DOHH2 (cell line): ENCODE results near the gene KRTAP26-1.

Experiments
- H3F3A ChIP-seq: fragments of 200-600 bp; sonication (generic), shearing (Covaris generic); 2 replicates; pipeline ENCODE4 v1.6.0; 2016; ENCODE audit warnings: antibody characterized with exemption, mild to moderate bottlenecking; ENCODE audit not compliant: control insufficient read depth, insufficient read depth
- H3K27ac ChIP-seq: fragments of 200-600 bp; sonication (generic); 2 replicates; pipeline ENCODE4 v1.5.1; 2014; ENCODE audit warnings: low read depth, mild to moderate bottlenecking, low read length, moderate library complexity
- H3K27me3 ChIP-seq: fragments of 200-600 bp; sonication (generic); 2 replicates; pipeline ENCODE4 v1.6.1; 2014; ENCODE audit warnings: mild to moderate bottlenecking, low read length, mixed read lengths; ENCODE audit not compliant: control insufficient read depth
- H3K36me3 ChIP-seq: fragments of 200-600 bp; sonication (generic); 2 replicates; pipeline ENCODE4 v1.6.1; 2014; ENCODE audit warnings: mild to moderate bottlenecking, low read length, moderate library complexity, mixed read lengths; ENCODE audit not compliant: control insufficient read depth
- H3K4me1 ChIP-seq: fragments of 200-600 bp; sonication (generic); 2 replicates; pipeline ENCODE4 v1.6.1; 2014; ENCODE audit warnings: mild to moderate bottlenecking, low read length, mixed read lengths; ENCODE audit not compliant: control insufficient read depth
- H3K4me2 ChIP-seq: fragments of 200-600 bp; sonication (generic); 2 replicates; pipeline ENCODE4 v1.6.0; 2014; ENCODE audit warnings: mild to moderate bottlenecking, low read length, moderate library complexity
- H3K4me3 ChIP-seq: fragments of 200-600 bp; sonication (generic); 2 replicates; pipeline ENCODE4 v1.5.1; 2014; ENCODE audit warnings: mild to moderate bottlenecking, low read length, mixed read lengths
- H3K79me2 ChIP-seq: fragments of 200-600 bp; sonication (generic); 2 replicates; pipeline ENCODE4 v1.6.1; 2014; ENCODE audit warnings: mild to moderate bottlenecking, low read length, mixed read lengths; ENCODE audit not compliant: control insufficient read depth
- H3K9me2 ChIP-seq: fragments of 200-600 bp; sonication (generic); replicated peaks from 2 replicates; pipeline ENCODE4 v1.6.1; 2014; ENCODE audit warnings: mild to moderate bottlenecking, low read length, mixed read lengths; ENCODE audit not compliant: control insufficient read depth
- H3K9me3 ChIP-seq: fragments of 200-600 bp; sonication (generic); 2 replicates; pipeline ENCODE4 v1.6.1; 2014; ENCODE audit warnings: antibody characterized with exemption, low read length, mixed read lengths; ENCODE audit not compliant: control insufficient read depth, insufficient read depth
- H4K20me1 ChIP-seq: fragments of 200-600 bp; sonication (generic); 2 replicates; pipeline ENCODE4 v1.6.0; 2014; ENCODE audit warnings: low read depth, mild to moderate bottlenecking, antibody characterized with exemption, low read length, moderate library complexity; ENCODE audit not compliant: control insufficient read depth, insufficient read depth
- CTCF ChIP-seq: fragments of 200-600 bp; sonication (generic); IDR thresholded peaks from one replicate; pipeline ENCODE4 v1.5.1; 2014; ENCODE audit warnings: antibody characterized with exemption, mild to moderate bottlenecking, low read depth, low read length; ENCODE audit not compliant: poor library complexity, severe bottlenecking
- EZH2phosphoT487 ChIP-seq: fragments of 200-600 bp; sonication (generic); IDR thresholded peaks from 2 replicates; pipeline ENCODE4 v1.6.1; 2017; ENCODE audit warnings: borderline replicate concordance, mild to moderate bottlenecking, antibody characterized with exemption, low read length, moderate library complexity, mixed read lengths

Gene KRTAP26-1

GRCh38 chr21:30351534-30351933 lies 31.4 kb upstream of the KRTAP26-1 start:
- no peak overlapping the region for H3K4me2 ChIP-seq
- TF ChIP-seq EZH2phosphoT487 (no peak), CTCF (no peak)
- H3K79me2 ChIP-seq = no peaks in the 10 kb centered on the region
- H3K9me3 ChIP-seq = no peaks in the 10 kb centered on the region
- no peaks in the 10 kb centered on the region for H3K36me3 ChIP-seq
- H3K27me3 ChIP-seq = no peaks in the 10 kb centered on the region
- H3K9me2 ChIP-seq = no peaks in the 10 kb centered on the region
- H3F3A ChIP-seq = no peaks in the 10 kb centered on the region
- no peak overlapping the region for H3K27ac ChIP-seq
- H3K4me1 ChIP-seq = no peaks in the 10 kb centered on the region
- no peak overlapping the region for H3K4me3 ChIP-seq
- H4K20me1 ChIP-seq = no peaks in the 10 kb centered on the region

GRCh38 chr21:30349572-30349971 lies 29.5 kb upstream of the KRTAP26-1 start:
- Histone ChIP-seq H3K4me2 (no peak overlapping the region), H3K27ac (no peak overlapping the region), H3K9me3 (no peaks in the 10 kb centered on the region), H3K4me1 (no peaks in the 10 kb centered on the region), H3K4me3 (no peak overlapping the region), H3F3A (no peaks in the 10 kb centered on the region), H3K9me2 (no peaks in the 10 kb centered on the region), H3K27me3 (no peaks in the 10 kb centered on the region), H4K20me1 (no peaks in the 10 kb centered on the region), H3K36me3 (no peaks in the 10 kb centered on the region), H3K79me2 (no peaks in the 10 kb centered on the region)
- TF ChIP-seq EZH2phosphoT487 = no peak
- TF ChIP-seq CTCF = no peak

- Histone ChIP-seq H3K9me3 (no peaks in the 10 kb centered on the region), H3K4me3 (no peak within 1 kb of the TSS)
These were observed 28.4 kb upstream of the KRTAP26-1 start, which contains the start of gene KRTAP23-1 for GRCh38 chr21:30348506-30348905. TSS of gene KRTAP23-1 (minus strand) at chr21:30348606. CDS start at chr21:30348606, 0 bp downstream.

More at GRCh38 chr21:30348506-30348905, 28.4 kb upstream of the KRTAP26-1 start, which contains the start of gene KRTAP23-1:
- no peak for TF ChIP-seq EZH2phosphoT487
- TF ChIP-seq CTCF = no peak
- H3K9me2 ChIP-seq = no peaks in the 10 kb centered on the region
- H3K27ac ChIP-seq = no peak within 1 kb of the TSS
- no peaks in the 10 kb centered on the region for H3K4me1 ChIP-seq
- H3K4me2 ChIP-seq = no peak within 1 kb of the TSS
- no peaks in the 10 kb centered on the region for H3K27me3 ChIP-seq
- H3F3A ChIP-seq = no peaks in the 10 kb centered on the region
- no peaks in the 10 kb centered on the region for H4K20me1 ChIP-seq
- H3K36me3 ChIP-seq = no peaks in the 10 kb centered on the region
- no peaks in the 10 kb centered on the region for H3K79me2 ChIP-seq
